ENCODE measurements around the gene CUBN.

CUBN gene

DNA sequence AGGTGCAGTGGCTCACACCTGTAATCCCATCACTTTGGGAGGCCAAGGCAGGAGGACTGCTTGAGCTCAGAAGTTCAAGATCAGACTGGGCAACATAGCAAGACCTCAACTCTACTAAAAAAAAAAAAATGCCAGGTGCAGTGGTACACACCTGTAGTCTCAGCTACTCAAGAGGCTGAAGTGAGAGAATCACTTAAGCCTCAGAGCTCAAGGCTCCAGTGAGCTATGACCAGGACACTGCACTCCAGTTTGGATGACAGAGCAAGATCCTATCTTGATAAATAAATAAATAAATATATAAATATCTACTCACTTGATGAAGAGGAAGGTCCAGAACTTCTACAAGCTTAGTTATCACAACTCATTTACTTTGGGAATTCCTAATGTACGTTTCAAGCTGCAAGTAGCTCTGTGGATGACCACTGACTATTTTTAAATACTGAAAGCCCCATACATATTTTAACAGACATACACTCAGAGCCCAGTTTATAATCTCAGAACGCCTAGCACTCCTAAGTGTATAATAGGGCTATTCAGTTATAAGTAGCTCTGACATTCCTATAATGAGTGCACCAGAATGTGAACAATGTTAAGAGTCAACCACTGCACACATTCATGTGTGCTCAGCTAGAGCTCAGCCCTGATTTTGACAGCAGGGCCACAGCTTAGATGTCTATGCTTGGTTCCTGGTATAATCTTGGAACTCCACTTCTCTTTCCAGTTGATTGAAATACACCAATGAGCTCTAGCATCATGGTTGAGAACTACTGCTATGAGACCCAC, 119.1 kb downstream of the CUBN start:
- DNase-seq (ENCODE audit: low spot score) = no peak

DNA sequence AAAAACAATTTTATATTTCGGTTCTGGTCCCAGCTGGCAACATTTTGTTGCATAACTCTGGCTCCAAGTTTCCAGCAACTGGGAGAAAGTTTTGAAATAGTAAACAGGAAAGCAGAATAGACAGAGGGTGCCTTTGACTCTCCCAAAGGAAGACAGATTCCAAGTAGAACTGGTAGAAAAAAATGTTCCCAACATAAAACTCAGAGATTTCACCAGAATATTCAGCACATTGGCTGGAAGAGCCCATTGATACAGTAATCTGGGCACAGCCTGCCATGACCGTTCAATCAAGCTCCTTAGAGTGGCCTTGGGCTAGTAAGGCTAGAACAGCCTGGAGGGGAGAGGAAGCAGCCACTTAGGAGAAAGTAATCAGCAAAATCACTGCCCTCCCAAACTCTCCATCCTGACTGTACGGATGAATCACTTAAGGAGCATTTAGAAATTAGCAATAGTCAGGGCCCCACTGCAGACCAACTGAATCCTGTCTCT, 120.4 kb downstream of the CUBN start:
- no peak for DNase-seq (ENCODE audit: low spot score)

DNA sequence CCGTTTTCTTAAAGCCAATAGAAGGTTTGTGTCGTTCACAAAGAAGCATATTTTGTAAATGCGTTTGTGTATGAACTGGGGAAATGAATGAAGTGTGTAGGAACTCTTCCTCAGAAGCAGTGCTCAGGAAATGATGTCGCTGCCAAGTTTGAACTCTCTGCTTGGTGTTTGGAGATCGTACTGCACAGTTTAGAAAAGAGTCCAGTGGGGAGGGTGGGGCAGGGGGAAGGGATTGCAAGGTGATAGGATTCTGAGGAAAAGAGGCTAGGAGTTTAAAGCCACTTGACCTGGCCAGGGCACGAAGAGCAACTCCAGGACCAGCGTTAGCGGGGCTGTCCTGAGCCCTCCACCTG, 122.2 kb downstream of the CUBN start:
- DNase-seq (ENCODE audit: low spot score) = peak; percentile 6

DNA sequence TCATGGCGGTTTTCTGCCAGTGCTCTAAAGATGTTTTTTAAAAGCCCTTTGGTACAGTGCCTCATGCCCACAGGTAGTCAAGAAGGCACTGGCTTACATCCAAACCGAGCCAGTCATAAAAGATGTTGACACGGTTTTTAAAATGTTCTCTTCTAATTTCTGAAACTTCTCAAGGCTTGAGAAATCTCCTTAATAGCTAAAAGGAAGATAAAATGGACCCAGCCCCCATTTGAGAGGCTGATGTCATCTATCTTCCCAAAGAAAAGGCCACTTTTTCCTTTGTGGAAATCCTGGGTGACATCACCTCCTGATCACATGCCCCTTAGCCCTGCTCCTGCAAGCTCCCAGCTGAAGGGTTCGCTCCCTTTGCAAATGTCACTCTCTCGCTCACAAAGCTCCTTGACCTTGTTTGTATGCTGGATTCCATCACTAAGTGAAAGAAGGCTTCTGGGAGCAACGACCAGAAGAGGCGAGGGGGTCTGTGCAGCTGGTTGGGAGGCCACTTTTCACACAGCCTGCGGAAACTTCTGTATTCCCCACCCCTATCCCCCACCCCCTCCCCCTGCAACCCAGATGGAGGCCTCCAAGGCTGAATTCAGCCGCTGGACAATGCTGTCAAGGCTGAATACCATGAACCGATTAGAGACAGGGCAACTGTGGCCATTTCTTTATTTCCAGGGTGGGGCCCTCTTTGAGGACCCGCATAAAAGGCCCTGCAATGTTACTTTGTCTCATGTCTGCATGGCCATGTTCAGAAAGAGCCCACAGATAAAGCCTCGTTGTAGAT, 122.8 kb downstream of the CUBN start:
- no peak for DNase-seq (ENCODE audit: low spot score)

DNA sequence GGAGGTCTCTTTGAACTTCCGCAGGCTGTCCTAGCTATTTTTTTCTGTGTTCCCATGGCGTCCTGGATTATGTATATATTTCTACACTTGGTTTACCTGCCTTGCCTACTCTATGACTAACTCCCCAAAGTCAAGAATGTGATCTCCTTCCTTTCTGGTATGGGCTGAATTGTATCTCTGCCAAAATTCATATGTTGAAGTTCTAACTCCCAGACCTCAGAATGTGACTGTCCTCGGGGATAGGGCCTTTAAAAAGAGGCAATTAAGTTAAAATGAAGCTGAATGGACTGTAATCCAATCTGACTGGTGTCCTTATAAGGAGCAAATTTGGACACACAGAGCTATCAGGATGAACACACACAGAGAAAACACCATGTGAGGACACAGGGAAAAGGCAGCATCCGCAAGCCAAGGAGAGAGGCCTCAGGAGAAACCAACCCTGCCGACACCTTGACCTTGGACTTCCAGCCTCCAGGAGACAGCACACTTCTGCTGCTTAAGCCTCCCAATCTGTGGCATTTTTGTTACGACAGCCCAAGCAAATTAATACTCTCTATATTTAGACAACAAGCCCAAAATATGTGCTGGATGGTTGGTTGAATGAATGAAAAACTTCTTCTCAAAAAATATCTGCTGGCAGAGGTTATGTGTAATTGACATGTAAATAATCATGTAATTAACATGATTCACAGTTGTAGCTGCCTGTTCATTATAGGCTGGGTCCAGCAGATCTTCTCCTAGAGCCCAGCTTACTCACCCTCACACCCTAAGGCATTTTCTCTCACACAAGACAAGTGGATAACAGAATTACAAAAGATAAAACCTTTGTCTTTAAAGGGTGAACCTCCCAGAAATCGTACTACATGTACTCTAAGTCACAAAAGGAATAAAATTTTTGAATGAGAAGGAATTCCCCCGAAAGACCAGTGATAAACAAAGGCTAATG, 123.7 kb downstream of the CUBN start:
- DNase-seq (ENCODE audit: low spot score) = no peak

DNA sequence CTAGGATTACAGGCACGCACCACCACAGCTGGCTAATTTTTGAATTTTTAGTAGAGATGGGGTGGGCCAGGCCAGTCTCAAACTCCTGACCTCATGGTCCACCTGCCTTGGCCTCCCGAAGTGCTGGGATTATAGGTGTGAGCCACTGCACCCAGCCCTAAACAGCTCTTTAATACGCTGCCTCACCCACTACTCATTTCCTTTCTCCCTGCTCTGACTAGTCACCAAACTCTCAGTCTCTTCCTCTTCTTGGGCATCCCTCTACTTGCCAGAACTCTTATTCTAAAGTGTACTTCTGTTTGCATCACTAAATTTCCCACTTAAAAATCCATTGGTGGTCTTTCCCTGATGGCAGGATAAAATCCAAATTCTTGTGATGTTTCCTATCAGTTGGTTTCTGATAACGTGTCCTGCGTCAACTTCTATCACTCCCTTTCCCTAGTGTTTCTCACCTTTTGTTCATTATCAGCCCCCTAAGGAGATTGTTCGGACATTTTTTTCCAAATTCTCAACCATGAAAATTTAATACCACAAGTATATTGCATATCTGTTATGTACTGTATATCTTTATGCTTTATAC, 124.7 kb downstream of the CUBN start:
- DNase-seq (ENCODE audit: low spot score) = no peak

DNA sequence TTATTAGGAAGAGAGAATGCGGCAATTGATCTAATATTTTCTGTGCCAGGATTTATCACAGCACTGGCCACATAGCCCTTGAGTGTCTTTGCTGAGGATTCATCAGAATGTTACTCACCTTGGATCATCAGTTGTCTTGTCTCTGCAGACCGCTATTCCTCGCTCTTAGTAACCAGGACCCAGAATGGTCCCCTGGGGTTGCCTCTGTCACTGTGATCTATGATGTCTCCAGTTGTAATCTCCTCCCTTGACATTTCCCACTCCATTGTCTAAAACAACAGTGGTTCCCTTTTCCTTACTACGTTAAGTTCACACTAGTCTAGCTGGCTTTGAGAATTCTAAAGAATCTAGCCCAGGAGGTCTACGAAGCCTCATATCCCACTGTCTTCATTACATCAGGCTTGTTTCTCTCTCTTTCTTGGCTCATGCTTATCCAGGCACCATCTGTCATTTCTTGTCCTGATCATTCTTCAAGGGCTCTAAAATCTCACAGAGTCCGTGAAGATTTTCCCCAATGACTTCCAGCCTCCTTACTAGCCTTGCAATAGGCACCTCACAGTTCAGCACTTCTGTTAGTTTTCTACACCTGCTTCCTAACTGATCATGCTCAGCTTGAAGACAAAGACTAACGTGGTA, 125.8 kb downstream of the CUBN start:
- no peak for DNase-seq (ENCODE audit: low spot score)

DNA sequence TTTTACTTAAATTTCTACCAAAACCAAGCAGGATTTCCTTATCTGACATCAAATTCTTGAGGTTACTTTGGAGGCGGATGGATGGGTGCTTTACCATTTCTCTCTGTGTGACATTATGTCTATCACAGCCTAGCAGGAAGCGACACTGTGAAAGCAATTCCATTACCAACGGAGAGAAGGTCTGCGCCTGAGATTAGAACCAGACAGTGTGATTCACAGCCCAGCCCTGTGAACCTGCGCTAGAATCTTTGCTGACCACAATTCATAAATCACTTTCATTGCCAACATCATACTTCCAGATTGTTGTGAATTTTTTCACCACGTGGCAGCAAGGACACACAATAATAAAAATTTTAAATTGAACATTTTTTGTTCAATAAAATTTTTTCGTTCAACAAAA, 126.5 kb downstream of the CUBN start:
- peak; percentile 91 for DNase-seq (ENCODE audit: low spot score)

DNA sequence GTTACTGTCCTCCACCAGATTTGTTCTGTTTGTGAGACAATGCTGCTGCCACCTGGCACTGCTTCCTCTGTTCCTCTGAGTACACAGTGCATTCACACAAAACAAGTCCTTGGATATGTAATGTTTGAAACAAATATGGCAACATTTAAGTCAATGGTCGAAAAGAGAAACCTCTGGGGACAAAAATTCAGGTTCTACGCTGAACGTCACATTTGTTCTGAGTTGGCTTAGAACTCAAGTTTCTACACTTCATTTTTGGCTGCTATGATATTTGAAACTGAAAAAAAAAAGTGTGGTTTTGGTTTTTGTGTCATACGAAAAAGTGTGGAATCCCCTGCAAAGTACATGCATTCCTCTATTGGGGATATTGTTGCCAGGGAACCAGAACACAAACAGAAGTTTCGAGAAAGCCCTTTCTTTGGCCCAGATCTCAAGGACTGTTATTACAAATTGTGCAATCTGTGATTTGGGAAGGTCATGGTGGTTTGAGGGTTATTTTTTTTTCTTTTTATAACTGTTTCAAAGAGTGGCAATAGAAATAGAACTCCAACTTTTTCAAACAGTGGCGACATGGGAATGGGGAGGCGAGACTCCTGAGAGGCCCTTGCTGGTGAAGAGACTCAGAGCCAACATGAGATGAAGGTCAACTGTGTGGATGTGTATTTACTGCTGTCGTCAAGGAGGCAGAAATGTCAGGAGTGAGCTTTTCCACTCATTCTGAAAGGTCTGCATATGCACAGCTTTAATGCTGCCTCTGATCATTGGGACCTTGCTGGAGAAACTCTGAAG, 127.5 kb downstream of the CUBN start:
- peak; percentile 87 for DNase-seq (ENCODE audit: low spot score)

DNA sequence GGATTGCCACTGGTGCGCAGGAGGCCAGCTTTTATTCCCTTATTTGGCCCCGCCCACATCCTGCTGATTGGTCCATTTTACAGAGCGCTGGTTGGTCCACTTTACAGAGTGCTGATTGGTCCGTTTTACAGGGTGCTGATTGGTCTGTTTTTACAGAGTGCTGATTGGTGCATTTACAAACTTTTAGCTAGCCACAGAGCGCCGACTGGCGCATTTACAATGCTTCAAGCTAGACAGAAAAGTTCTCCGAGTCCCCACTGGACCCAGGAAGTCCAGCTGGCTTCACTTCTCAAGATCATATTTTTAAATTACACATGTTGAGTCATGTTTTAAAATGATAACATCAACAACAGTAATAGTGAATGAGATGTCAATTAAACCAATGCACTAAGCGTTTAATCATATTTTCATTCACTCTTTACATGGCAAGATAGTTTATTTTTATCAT, 128.3 kb downstream of the CUBN start:
- DNase-seq (ENCODE audit: low spot score) = peak; percentile 7

DNA sequence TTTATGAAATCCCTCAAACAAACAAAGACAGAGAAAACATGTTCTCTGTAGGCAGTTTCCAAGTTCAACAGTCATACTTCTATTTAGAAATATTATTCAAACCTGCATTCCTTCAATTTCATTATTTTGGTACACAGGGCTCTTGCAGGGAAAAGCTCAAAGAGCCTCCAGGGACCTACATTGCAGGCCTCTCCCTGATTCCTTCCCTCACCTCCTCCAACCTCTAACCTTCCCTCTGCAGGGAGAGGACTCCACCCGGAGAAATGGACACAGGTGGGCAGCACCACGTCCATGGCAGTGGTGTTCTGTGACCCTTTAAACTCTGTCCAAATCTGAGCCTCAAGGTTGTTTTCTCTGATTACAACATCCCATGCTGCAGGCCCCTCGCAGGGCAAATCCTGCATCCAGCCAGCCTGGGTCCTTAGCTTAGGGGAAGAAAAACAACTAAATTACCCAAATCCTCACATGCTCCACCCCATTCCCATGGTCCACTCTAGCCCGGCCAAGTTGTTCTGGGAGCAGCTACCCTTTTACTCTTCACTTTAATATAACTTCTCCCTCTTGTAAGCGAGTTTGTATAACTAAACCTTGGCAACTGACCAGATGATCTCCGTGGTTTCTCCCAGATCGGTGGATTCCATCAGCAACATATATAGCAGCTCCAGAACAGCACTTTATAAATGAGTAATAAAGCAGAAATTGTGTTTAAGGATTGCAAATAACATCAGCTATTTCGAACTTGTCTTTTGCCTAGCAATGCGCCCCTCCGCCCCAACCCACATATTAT, 129.8 kb downstream of the CUBN start:
- DNase-seq (ENCODE audit: low spot score) = no peak

DNA sequence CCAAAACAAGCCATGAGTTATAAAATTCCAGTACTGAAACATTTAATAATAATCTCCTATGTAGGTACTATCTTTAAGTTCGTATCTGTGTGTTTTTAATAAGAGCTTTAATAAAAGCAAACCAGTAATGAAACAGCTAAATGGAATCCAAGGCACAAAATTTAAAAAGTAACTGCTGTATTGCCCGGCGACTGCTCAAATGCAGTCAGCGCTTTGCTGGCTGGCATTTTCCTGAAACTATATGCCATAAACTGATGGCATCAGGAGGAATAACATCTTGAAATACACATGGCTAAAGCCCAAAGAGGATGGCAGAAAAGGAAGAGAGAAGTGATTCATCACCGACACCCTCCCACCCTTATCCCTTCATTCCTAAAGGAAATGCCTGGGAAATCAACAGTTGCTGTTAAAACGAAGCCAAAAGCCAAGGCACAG, 133.1 kb downstream of the CUBN start:
- DNase-seq (ENCODE audit: low spot score) = no peak

DNA sequence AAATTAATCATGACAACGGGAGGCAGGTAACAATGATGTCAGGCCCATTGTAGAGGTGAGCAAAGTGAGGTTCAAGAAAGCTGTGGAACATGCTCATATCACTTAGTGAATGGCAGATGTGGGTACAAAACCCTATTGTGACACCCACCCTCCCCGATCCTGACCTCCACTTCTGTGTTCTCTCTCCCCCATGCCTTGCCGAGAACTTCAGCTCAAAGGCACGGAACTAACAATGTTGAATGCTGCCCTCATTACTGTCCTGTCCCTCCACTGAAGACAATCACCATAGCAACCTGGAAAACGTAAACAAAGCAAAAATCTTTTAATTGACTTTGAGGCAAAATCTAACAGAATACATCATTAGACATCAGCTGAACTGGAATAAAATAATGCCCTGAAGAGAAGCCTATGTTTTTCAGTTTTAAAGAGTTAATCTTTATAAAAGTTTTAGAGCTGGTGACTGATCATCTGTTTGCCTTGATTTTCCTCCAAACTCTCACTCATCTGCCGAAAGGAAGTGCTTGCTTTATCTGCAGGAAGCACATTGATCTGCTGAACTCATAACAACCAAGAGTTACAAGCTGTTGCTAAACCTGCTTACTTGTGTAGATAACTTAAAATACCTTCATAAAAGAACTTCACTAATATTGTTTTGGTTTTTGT, 133.6 kb downstream of the CUBN start:
- DNase-seq (ENCODE audit: low spot score) = peak; percentile 48

DNA sequence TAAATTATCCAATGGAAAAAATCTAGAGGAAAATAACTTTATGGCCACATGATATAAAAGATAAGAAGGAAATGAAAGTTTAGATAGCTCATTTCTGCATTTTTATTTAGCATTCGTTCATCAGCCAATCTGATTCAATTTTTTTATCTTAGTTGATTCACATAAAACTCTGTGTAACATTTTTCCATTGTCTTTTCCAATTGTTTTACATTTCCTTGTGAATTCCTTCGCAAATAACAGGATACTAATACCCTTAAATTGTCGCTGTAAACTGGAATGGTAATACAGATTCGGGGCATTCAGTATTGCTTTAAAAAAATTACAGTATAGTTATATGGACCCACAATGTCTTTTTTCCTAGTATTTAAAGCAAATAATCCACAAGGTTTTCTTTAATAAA, 136.4 kb downstream of the CUBN start:
- DNase-seq (ENCODE audit: low spot score) = no peak

DNA sequence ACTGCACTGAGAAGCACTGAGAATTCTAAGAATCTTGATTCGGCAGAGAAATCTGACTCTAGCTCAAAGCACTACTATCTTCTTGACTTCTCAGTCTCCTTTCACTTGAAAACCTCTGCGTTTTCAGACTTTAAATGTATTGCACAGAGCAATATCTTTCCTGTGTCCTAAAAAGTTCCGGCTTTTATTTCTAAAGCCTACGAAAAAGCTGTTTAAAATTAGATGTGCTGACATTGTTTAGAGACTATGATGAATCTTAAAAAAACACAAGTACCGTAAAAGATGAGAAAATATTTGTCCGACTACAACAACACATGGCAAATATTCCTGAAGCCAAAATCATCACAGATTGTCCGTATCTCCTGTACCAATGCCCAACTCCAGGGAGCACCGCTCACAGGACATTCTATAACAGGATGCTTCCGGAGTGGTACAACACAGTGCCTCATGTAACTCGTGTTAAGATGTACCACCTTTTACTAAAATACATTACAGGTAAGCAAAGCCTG, 136.9 kb downstream of the CUBN start:
- DNase-seq (ENCODE audit: low spot score) = no peak

DNA sequence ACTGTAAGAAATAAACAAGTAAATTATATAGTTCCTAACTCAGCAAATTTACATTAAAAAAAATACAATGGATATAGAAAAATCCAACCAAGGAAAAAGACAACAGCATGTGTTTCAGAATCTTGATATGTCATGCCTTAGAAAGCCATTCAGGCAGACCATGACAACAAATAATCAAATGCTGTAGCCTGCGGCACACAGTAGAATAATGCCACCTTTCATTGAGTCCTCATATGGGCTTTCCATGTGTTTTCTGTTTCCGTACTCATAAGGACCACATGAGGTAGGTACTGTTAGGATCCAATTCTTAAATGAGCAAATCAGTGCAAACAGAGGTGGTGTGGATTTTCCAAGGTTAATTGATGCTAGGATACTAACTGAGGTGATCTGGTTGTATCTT, 138.6 kb downstream of the CUBN start:
- no peak for DNase-seq (ENCODE audit: low spot score)

DNA sequence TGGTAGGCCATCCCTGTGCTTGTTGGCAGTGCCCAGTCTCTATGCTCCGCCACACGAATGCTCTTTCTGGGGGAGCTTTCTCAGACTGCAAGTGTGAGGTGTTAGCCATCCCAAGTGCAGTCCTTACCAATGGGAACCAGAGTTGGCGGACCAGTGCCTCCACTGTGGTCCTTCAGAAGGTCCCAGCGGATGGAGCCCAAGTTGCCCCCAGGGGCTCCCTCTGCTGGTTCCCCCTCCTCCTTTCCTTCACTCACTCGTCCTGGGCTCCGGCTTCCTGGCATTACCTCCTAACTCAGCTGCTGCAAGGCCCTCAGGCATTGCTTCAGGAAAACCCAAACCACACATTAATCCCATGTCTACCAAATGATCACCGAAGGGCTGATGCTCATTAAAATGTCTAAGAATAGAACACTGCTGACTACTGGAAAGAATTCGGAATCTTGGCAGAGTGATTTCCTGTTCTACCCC, 139.8 kb downstream of the CUBN start:
- DNase-seq (ENCODE audit: low spot score) = no peak

DNA sequence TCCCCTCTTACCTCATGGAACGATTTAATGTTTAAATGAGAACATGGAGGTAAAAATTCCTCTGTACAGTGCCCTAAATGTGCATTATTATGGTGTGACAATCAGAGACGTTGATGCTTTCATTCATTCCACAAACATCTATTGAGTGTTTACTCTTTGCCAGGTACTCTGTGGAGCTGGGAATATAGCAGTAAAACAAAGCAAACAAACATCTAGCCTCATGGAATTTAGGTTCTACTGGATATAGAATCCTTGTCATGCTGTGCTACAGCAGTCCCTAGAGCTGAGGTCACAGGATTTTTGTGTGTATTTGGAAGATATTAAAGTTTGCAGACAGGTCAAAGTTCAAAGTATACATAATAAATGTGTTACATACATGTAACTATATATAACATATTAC, 140.7 kb downstream of the CUBN start:
- no peak for DNase-seq (ENCODE audit: low spot score)

All from CD4-positive, alpha-beta T cell treated with Interleukin-2 at 100 ng/mL for 4 hours (primary cell).